ENCODE measurements around the gene CDC27.

CDC27 gene

DNA sequence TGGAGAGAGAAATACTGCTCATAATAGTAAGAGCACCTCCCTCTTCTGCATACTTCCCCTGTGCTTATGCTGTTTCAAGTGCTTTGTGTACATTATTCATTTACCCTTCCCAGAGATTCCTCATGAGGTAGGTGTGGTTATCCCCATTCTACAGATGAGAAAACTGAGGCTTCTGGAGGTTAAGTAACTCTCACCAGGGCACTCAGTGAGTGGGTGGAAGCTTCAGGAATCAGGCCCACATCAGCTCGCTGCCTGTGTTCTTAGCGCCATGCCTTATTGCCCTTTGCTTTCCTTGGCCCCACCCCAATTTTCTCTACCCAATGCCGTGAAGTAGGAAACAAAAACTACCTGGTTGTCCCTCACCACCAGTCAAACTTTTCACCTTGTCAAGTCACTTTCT, 46.4 kb upstream of the CDC27 start:
- H3K4me3 ChIP-seq (replicated peaks; ENCODE audit: insufficient read depth, low read length) = no peak overlapping the region
- DNase-seq (ENCODE audit: low read depth in 1 of 2, low spot score in 1 of 2) = no peak
- no peaks in the 10 kb centered on the region for H3K27me3 ChIP-seq (ENCODE audit: insufficient read depth, poor library complexity, severe bottlenecking)
- H3K27ac ChIP-seq (replicated peaks) = no peak overlapping the region
- TF ChIP-seq, protein P1, sequence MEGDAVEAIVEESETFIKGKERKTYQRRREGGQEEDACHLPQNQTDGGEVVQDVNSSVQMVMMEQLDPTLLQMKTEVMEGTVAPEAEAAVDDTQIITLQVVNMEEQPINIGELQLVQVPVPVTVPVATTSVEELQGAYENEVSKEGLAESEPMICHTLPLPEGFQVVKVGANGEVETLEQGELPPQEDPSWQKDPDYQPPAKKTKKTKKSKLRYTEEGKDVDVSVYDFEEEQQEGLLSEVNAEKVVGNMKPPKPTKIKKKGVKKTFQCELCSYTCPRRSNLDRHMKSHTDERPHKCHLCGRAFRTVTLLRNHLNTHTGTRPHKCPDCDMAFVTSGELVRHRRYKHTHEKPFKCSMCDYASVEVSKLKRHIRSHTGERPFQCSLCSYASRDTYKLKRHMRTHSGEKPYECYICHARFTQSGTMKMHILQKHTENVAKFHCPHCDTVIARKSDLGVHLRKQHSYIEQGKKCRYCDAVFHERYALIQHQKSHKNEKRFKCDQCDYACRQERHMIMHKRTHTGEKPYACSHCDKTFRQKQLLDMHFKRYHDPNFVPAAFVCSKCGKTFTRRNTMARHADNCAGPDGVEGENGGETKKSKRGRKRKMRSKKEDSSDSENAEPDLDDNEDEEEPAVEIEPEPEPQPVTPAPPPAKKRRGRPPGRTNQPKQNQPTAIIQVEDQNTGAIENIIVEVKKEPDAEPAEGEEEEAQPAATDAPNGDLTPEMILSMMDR (IDR thresholded peaks at IDR 0.05; ENCODE audit: insufficient read depth, low read length) = no peak
- TF ChIP-seq GABPA (IDR thresholded peaks at IDR 0.05; ENCODE audit: low read depth) = no peak
- no peak for TF ChIP-seq SPI1 (IDR thresholded peaks at IDR 0.05; ENCODE audit: borderline replicate concordance, low read depth)
- TF ChIP-seq POLR2AphosphoS5 (IDR thresholded peaks at IDR 0.05; ENCODE audit: low read depth) = no peak
- TF ChIP-seq, protein P2, sequence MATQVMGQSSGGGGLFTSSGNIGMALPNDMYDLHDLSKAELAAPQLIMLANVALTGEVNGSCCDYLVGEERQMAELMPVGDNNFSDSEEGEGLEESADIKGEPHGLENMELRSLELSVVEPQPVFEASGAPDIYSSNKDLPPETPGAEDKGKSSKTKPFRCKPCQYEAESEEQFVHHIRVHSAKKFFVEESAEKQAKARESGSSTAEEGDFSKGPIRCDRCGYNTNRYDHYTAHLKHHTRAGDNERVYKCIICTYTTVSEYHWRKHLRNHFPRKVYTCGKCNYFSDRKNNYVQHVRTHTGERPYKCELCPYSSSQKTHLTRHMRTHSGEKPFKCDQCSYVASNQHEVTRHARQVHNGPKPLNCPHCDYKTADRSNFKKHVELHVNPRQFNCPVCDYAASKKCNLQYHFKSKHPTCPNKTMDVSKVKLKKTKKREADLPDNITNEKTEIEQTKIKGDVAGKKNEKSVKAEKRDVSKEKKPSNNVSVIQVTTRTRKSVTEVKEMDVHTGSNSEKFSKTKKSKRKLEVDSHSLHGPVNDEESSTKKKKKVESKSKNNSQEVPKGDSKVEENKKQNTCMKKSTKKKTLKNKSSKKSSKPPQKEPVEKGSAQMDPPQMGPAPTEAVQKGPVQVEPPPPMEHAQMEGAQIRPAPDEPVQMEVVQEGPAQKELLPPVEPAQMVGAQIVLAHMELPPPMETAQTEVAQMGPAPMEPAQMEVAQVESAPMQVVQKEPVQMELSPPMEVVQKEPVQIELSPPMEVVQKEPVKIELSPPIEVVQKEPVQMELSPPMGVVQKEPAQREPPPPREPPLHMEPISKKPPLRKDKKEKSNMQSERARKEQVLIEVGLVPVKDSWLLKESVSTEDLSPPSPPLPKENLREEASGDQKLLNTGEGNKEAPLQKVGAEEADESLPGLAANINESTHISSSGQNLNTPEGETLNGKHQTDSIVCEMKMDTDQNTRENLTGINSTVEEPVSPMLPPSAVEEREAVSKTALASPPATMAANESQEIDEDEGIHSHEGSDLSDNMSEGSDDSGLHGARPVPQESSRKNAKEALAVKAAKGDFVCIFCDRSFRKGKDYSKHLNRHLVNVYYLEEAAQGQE (IDR thresholded peaks at IDR 0.05; ENCODE audit: insufficient replicate concordance, low read depth) = no peak

DNA sequence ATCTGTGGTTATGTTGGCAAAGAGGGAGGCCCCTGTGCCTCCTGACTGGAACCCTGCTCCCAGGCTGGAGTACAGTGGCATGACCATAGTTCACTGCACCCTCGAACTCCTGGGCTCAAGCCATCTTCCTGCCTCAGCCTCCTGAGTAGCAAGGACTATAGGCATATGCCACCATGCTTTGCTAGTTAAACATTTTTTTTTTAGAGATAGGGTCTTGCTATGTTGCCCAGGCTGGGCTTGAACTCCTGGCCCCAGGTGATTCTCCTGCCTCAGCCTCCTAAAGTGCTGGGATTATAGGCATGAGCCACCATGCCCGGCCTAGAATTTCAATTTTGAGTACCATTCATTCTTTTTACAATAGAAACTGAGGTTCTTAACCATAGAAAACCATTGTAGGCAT, 43.4 kb upstream of the CDC27 start:
- TF ChIP-seq GABPA (IDR thresholded peaks at IDR 0.05; ENCODE audit: low read depth) (no peak), POLR2AphosphoS5 (IDR thresholded peaks at IDR 0.05; ENCODE audit: low read depth) (no peak)
- TF ChIP-seq, protein P1 (IDR thresholded peaks at IDR 0.05; ENCODE audit: insufficient read depth, low read length) = no peak
- no peak for DNase-seq (ENCODE audit: low read depth in 1 of 2, low spot score in 1 of 2)
- no peaks in the 10 kb centered on the region for H3K27me3 ChIP-seq (ENCODE audit: insufficient read depth, poor library complexity, severe bottlenecking)
- no peak overlapping the region for H3K27ac ChIP-seq (replicated peaks)
- no peak overlapping the region for H3K4me3 ChIP-seq (replicated peaks; ENCODE audit: insufficient read depth, low read length)

DNA sequence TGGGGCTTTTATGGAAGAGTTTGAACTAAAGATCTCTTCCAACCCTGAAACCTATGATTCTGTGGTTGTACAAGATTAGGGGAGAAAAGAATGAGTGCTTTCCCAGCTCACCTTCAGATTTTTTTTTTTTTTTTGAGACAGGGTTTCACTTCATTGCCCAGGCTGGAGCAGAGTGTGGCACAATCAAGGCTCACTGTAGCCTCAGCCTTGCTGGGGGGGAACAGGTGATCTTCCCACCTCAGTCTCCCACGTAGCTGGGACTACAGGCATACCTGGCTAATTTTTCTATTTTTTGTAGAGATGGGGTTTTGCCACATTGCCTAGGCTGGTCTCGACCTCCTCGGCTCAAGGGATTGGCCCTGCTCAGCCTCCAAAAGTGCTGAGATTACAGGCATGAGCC, 42.8 kb upstream of the CDC27 start:
- no peak overlapping the region for H3K4me3 ChIP-seq (replicated peaks; ENCODE audit: insufficient read depth, low read length)
- no peaks in the 10 kb centered on the region for H3K27me3 ChIP-seq (ENCODE audit: insufficient read depth, poor library complexity, severe bottlenecking)
- no peak for DNase-seq (ENCODE audit: low read depth in 1 of 2, low spot score in 1 of 2)
- TF ChIP-seq, protein P2 (IDR thresholded peaks at IDR 0.05; ENCODE audit: insufficient replicate concordance, low read depth) = no peak
- TF ChIP-seq POLR2AphosphoS5 (IDR thresholded peaks at IDR 0.05; ENCODE audit: low read depth) (no peak), GABPA (IDR thresholded peaks at IDR 0.05; ENCODE audit: low read depth) (no peak), SPI1 (IDR thresholded peaks at IDR 0.05; ENCODE audit: borderline replicate concordance, low read depth) (no peak)
- TF ChIP-seq, protein P1 (IDR thresholded peaks at IDR 0.05; ENCODE audit: insufficient read depth, low read length) = no peak
- no peak overlapping the region for H3K27ac ChIP-seq (replicated peaks)

DNA sequence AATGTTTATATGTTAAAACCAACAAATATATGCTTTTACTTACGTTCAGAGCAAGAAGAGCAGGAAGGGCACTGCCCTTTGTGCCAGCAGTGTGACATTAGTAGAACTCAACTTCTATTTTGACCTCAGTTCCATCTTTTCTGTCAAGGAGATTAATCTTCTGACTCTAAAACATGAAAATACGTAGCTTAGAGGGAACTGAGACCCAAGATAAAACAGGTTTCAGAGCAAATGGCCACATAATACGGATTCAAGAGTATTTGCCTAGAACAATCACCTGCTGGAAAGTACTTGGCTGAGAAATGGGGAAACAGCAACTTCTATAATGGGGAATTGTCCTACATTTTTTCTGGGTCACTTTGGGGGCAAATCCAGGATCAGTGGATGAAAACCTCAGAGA, 42.2 kb upstream of the CDC27 start:
- H3K27me3 ChIP-seq (ENCODE audit: insufficient read depth, poor library complexity, severe bottlenecking) = no peaks in the 10 kb centered on the region
- no peak overlapping the region for H3K4me3 ChIP-seq (replicated peaks; ENCODE audit: insufficient read depth, low read length)
- no peak overlapping the region for H3K27ac ChIP-seq (replicated peaks)
- no peak for DNase-seq (ENCODE audit: low read depth in 1 of 2, low spot score in 1 of 2)
- no peak for TF ChIP-seq POLR2AphosphoS5 (IDR thresholded peaks at IDR 0.05; ENCODE audit: low read depth)
- no peak for TF ChIP-seq SPI1 (IDR thresholded peaks at IDR 0.05; ENCODE audit: borderline replicate concordance, low read depth)
- TF ChIP-seq GABPA (IDR thresholded peaks at IDR 0.05; ENCODE audit: low read depth) = no peak
- TF ChIP-seq, protein P2 (IDR thresholded peaks at IDR 0.05; ENCODE audit: insufficient replicate concordance, low read depth) = no peak
- TF ChIP-seq, protein P1 (IDR thresholded peaks at IDR 0.05; ENCODE audit: insufficient read depth, low read length) = no peak
